T-helper 9 cell (primary cell): ENCODE results near the gene TGFBR2.

Experiments
- DNase-seq: peaks from one replicate; pipeline ENCODE4 v3.0.0-alpha.2; 2020

TGFBR2 gene

DNA sequence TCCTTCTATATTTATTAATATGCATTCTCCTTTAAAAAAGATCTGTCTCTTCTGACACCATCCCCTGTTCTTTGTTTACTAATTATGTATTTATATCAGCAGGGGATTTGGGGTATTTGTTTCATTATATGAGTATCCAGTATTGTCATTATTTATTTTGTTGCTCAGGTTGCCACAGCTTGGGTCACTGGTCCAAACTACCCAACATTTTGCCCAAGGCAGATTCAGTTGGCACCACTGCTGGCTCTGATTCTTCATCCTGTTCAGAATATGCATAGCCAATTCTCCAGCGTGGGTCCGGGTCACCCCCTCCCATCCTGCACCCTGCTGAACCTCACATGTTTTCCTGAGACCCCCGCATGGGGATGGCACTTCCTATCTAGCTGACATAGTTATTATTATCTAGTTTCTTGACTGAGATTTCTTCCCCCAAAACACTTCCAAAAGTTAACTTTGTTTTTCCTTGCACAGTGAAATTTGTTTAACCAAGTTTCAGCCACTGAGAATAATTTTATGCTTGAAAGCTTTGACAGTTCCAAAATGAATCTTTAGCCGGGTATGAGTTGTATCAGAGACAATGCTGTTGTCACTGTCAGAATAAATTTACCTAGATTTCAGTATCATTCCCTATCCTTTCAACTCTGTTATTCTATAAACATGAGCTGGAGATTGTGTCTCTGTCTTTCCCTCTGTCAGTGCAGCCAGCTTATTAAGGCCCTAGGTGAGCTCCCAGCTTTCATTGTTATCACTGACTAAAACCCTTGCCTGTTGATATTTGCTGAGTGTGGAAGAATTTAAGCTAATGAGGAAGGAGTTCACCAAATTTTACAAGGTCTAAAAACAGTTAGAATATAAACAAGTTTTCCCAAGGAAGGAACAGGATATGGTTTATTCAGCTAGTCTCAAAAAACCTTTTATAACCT, 70.3 kb downstream of the TGFBR2 start:
- no peak for DNase-seq

DNA sequence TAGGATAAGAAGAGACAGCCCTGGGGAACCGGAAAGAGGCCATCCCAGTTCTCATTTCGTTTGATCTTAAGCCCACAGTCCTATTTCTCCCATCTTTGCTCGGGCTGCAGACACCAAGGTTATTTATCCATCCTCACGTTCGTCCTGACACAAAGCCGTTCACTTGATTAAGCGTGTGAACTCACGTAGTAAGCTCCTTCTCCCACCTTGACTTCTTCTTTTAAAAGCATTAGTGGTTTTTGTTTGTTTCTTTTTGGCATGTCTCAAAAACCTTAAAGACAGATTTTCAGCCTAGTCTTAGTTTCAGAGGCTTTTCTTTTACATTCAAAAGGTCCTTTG, 70.9 kb downstream of the TGFBR2 start:
- DNase-seq = no peak

DNA sequence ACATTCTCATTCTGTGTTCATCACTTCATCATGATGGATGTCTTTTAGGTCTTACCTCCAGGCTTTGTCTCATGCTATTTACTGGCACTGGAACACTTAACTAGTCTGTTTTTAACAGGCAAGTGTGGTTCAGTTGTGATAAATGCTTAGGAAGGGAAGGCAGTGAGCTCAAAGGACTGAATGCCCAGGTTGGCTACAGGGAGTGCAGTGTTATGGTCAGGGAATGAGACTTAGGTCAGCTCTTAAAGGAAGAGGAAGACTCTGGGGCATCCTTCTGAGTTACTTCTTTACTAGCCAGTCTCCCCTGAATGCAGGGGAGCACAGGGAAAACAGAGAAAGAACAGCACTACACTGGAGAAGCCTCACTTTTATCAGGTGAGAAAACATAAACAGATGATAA, 72.6 kb downstream of the TGFBR2 start:
- DNase-seq = no peak

DNA sequence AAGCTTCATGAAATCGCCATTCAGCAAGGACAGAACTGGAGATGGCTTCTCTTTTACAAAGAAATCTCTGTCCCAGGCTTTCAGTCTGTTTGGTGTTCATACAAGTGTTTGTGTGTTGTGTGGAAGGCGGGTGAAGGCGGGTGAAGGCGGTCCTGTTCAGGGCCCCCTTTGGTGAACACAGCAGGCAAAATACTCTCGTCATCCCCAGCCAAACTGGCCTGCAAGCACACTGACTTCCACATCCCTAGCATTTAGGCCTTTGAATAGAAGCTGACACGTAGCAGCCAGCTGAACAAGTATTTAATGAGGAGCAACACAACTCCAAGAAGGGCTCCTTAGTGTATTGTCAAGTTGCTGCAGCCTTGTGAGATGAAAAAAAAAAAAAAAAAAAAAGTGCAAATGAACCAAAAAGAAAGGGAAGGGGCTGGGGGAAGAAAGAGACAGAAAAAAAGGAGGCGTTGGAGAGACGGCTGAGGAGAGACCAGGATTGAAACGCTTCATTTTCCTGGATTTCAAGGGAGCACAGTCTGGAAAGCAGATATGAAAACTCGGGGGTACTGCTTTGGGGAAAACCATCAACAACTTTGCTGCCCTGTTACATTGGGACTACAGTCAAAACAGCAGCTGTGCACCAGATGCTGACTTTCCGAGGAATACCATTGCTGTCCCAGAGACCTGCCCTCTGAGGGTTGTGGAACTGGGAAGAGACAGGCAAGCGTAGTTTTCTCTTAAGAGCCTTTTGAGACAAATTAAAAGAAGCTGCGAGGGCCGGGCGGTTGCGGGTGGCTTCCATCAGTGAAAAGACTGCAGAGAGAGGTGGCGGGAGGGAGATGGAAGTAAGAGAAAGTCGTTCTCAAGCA, 74.6 kb downstream of the TGFBR2 start:
- no peak for DNase-seq

DNA sequence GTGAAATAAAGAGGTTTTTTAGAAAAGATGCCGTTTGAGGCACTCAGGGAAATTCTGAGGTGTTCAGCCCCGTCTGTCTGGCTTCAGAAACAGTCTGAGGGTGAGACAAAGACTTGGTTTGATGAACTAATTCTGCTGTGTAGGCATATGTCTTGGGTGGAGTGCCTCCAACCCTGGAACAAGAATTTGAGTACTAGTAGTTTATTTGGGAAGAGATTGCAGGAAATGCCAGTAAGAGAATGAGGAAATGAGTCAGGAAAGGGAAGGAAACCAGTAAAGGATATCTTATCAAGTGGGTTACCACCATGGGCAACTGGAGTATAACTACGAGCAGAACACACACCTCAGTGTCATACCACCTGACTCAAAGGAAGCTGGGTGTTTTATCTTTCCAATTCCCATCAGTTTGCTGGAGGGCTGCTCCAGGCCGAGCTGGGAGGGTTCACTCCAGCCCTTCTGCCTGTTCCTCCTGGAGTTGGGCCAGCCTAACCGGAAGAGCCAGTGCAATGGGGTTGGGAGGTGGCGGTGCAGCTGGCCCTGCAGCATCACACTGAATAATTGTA, 75.3 kb downstream of the TGFBR2 start:
- no peak for DNase-seq

DNA sequence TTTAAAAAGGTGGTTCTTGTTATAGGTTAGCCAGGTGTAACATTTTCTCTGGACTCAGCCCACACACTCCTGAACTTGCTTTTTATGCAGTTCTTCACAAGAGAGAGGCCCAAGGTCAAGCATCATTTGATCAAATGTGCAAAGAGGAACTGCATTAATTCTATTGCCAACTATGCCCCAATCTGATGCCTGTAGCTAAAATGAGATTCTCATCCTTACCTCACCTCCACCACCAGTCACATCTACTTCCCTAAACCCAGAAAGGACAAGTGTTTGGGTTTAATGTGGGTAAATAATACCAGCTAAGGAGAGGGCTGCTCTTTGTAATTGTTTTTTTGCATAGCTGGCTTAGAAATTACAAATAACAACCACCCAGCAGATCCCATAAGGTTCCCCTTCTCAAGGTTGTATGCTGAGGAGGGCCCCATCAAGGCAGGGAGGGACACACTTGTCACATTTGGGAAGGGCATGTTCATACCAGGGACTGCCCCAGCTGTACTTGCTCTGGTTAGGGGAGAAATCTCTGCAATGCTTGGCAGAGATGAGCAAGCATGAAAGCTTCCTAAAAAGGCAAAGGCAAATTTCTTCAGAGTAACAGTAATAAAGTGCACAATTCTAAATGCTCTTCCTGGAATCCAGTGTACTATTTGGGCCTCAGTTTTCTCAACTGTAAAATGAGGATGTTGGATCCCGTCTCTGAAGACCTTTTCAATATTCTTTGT, 76.2 kb downstream of the TGFBR2 start:
- DNase-seq = no peak

DNA sequence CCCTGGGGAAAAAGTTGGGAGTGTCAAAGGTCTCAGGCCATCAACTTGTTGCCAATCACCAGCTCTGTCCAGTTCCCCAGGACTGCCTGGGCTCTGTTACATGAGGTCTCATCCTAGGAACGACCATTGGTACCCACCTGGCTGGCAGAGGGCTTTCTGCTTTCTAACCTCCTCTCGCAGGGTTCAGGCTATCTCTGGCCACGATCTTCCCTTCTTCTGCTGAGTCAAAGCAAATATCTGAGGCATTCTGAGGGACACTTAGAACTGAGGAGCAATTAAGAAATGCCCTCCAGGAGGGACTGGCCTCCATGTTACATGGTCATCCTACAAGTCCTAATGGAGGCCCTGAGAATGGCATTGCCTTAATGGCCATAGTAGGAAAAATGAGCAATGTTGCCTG, 77.4 kb downstream of the TGFBR2 start:
- DNase-seq = no peak

DNA sequence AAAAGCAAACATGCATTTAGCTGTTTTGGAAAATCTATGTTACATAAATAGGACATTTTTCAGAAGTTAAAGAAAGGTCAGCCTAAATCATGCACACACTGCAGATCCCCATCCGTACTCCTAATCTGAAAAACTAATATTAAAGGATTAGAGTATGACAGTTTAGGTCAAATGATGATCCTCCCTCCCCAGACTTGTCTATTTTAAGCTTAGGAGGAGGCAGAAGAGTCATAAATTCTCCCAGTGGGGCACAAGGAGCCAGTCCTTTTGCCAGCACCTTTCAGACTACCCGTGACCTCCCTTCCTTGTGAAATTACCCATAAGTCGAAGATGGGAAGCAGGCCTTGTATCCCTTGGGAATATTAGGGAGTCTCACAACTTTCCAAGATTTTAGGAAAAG, 78.0 kb downstream of the TGFBR2 start:
- DNase-seq = no peak

DNA sequence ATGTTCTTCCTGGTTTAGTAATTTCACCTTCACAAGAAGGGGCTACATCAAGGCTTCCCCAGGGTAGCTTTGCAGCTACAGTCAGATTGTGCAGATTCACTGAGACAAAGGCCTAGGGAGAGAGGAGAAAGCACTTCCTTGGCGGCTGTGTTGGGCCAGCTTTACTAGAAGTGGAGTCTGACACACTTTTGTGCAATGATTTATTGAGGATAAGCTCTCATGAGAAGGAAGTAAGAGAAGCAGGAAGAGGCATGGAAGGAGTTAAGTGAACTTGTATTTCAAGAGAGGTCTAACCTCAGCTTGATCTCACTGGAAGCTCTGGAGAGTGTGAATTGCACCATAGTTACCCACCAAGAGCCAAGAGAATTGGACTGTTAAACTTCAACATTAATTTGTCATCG, 78.9 kb downstream of the TGFBR2 start:
- DNase-seq = no peak

DNA sequence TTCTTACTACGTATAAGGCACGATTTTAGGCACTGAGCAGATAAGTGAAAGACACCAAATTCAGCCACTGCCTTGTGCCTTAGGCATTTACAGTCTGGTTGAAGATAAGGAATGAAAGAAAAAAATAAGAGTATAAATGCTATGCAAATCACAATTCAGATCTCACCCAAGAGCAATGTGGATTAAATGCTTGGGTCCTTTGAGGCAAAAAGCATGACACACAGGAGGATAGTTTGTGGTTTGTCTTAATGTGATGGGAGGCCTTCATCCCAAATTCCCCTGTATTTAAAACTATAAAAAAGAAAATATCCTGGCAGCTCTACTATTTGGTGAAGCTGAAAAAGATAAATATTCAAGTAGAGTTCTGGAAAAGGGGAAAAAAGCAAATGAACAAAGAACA, 79.8 kb downstream of the TGFBR2 start:
- DNase-seq = no peak

DNA sequence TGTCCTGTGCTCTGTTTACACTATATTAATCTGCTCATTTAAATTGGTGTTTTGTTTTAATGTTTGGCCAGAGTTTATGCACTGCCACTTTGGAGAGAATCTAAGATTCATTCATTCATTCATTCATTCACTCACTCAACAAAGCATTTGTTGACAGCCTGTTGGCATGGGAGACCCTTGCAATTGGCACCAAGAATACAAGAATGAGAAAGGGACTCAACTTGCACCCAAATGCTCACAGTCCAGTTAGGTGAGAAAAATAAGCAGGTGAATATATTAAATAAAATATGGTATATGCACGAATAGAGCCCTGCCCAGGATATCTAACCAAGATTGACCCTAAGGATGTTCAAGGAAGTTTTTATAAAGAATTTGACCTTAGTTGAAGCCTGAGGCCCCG, 80.4 kb downstream of the TGFBR2 start:
- DNase-seq = no peak

DNA sequence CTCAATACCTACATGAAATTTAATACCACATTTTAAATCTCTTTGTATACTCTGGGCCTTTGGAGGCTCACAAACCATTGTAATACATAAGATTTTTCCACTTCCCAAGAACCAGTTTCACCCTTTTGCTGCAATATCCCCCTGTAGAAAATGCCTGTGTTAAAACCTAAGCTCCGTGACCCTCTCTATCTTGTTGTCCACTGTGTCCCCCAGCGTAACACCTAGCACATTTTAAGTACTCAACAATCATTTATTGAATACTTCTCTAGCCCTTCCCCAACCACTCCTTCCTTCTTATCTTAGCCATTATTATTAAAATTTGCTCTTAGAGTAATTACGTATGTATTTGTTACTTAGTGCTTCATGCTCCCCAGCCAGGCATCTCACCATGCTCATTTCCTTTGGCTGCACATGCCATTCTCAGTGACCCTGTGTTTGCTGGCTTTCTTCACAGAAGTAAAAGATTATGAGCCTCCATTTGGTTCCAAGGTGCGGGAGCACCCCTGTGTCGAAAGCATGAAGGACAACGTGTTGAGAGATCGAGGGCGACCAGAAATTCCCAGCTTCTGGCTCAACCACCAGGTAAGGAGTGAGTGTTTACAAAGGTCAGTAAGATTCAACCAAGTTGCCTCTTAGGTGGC, 81.6 kb downstream of the TGFBR2 start:
- DNase-seq = no peak

DNA sequence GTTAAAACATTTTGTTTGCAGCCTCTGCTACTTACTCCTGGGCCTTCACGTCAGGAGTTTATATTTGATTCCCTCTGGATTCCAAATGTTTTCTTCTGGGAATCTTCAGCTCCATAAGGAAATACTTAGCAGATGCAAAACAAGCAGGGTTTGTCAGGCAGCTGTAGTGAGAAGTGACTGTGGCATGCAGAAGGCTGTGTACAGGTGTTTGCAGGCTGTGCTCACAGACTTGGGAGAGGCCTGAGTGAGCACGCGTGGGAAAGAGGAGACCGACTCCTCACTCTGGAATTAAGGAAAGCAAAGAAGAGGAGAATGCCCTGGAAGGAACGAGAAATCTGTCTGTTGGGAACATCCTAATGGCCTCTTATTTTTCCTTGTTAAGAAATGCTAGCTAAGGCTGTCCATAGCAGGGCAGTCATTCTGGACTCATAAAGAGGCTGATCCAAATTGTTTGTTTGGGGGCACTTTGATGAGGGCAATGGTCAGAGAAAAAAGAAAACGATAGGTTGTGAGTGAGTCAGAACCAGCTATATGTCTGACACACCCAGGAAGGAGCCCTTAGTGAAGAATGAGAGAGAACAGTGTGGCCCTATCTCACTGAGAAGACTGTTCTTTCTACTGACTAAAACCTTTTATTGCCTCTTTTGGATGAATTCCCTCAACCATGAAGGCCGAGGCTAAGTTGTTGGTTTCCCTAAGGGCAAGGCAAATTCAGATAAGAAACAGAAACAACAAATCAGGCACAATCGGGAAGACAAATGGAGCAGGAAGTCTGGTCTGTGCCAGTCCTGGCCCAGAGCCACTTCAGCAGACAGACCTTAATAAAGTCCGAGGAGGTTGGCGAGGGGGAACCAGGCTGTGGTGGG, 82.6 kb downstream of the TGFBR2 start:
- DNase-seq = no peak

DNA sequence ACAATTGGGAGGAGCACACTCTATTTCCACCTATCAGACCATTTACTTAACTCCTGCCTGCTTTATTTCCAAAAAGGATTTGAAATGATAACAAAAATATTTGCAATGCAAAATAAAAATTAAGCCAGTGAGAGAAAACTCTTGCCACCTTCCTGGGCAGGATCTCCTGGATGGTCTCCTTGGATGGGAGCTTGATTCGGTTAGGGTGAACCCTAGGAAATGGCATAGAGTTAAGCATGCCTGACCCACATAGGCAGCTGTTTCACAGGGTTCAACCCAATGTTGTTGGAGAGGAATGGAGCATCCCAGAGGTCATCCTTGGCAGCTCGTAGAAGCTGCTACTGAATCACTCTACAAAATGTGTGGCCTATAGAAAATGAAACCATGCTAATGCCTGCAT, 83.8 kb downstream of the TGFBR2 start:
- no peak for DNase-seq

DNA sequence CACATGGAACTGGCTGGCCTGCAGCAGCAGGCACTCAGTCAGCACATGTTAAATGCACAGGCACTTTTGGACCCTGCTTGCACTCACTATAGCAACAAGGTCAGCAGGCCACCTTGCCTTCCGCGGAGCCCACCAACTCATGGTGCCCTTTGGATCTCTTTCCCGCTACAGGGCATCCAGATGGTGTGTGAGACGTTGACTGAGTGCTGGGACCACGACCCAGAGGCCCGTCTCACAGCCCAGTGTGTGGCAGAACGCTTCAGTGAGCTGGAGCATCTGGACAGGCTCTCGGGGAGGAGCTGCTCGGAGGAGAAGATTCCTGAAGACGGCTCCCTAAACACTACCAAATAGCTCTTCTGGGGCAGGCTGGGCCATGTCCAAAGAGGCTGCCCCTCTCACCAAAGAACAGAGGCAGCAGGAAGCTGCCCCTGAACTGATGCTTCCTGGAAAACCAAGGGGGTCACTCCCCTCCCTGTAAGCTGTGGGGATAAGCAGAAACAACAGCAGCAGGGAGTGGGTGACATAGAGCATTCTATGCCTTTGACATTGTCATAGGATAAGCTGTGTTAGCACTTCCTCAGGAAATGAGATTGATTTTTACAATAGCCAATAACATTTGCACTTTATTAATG, 85.0 kb downstream of the TGFBR2 start:
- no peak for DNase-seq

DNA sequence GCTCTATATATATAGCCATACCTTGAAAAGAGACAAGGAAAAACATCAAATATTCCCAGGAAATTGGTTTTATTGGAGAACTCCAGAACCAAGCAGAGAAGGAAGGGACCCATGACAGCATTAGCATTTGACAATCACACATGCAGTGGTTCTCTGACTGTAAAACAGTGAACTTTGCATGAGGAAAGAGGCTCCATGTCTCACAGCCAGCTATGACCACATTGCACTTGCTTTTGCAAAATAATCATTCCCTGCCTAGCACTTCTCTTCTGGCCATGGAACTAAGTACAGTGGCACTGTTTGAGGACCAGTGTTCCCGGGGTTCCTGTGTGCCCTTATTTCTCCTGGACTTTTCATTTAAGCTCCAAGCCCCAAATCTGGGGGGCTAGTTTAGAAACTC, 85.5 kb downstream of the TGFBR2 start:
- DNase-seq = no peak

DNA sequence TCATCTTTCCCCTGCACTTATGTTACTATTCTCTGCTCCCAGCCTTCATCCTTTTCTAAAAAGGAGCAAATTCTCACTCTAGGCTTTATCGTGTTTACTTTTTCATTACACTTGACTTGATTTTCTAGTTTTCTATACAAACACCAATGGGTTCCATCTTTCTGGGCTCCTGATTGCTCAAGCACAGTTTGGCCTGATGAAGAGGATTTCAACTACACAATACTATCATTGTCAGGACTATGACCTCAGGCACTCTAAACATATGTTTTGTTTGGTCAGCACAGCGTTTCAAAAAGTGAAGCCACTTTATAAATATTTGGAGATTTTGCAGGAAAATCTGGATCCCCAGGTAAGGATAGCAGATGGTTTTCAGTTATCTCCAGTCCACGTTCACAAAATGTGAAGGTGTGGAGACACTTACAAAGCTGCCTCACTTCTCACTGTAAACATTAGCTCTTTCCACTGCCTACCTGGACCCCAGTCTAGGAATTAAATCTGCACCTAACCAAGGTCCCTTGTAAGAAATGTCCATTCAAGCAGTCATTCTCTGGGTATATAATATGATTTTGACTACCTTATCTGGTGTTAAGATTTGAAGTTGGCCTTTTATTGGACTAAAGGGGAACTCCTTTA, 86.2 kb downstream of the TGFBR2 start:
- DNase-seq = no peak

DNA sequence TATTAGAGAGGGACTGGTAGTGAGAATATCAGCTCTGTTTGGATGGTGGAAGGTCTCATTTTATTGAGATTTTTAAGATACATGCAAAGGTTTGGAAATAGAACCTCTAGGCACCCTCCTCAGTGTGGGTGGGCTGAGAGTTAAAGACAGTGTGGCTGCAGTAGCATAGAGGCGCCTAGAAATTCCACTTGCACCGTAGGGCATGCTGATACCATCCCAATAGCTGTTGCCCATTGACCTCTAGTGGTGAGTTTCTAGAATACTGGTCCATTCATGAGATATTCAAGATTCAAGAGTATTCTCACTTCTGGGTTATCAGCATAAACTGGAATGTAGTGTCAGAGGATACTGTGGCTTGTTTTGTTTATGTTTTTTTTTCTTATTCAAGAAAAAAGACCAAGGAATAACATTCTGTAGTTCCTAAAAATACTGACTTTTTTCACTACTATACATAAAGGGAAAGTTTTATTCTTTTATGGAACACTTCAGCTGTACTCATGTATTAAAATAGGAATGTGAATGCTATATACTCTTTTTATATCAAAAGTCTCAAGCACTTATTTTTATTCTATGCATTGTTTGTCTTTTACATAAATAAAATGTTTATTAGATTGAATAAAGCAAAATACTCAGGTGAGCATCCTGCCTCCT, 87.2 kb downstream of the TGFBR2 start:
- DNase-seq = peak; percentile 6

DNA sequence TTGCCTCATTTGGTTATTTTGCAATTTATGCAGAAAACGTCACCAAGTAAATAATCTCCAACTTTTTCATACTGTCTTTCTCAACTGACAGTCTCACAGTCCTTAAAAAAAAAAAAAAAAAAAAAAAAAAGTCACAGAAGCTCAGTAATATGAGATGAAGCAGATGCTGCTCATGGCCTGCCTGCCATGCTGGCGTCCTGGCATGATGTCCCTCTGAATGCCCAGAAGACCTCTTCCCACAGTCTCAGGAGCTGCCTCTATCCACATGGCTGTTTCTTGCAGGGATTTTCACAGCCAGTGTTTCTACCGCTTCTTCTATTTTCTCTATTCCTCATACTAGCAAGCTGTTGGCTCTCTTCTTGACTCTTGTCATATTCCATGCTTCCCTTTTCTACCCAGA, 87.7 kb downstream of the TGFBR2 start:
- no peak for DNase-seq

DNA sequence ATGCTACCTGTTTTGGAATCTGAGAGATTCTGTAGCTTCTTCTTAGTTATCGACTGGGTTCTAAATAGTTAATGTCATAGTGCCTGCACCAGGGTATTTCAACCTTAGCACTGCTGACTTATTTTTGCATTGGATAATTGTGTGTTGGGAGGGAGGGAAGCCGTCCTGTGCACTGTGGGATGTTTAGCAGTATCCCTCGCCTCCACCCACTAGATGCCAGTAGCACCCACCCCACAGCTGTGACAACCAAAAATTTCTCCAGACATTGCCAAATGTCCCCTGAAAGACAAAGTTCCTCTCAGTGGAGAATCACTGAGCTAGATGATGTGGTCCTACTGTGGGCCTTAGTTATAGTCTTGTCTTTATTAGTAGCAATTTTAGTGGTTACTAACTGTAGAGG, 88.3 kb downstream of the TGFBR2 start:
- no peak for DNase-seq
